B cell (primary cell): ENCODE data around the gene EHBP1L1. TPM values are rescaled to one million over a fixed set of nuclear protein-coding genes. Genes with fewer than 3 reads are reported as not detected.
A peak's percentile ranks its signal among the peaks of the same experiment; 100 is the strongest.

Experiments used
- ATAC-seq: fragments of 200-7000 bp; cut with Tn5 transposase; one replicate; pipeline ENCODE4 v1.10.0; 2021; ENCODE audit warnings: low read depth, mild to moderate bottlenecking, moderate number of reproducible peaks, moderate library complexity
- CTCF ChIA-PET: fragments of 350-600 bp; sonication (Branson Sonifier 250); formaldehyde crosslinking; loops from one replicate; lab custom pipeline; 2021; ENCODE audit warnings: antibody characterized with exemption, inconsistent platforms; lab: Charles Lee
- POLR2A ChIA-PET: fragments of 350-600 bp; sonication (Branson Sonifier 250); formaldehyde crosslinking; loops from one replicate; lab custom pipeline; 2021; ENCODE audit warnings: antibody characterized with exemption; lab: Charles Lee
- DNase-seq: peaks from one replicate; pipeline ENCODE4 v3.0.0; 2013
- H2AFZ ChIP-seq: 2 replicates; pipeline ENCODE4 v1.6.1; 2012; ENCODE audit warnings: mild to moderate bottlenecking, low read depth, low read length; ENCODE audit not compliant: insufficient read depth, poor library complexity, severe bottlenecking
- H3K27ac ChIP-seq, 2 donors: 1 replicate in 1 of 2; 2 replicates in 1 of 2; pipeline ENCODE4 v1.5.1; 2012 to 2013; ENCODE audit warnings: low read length in 2 of 2, mild to moderate bottlenecking in 2 of 2, moderate library complexity in 1 of 2
- H3K27me3 ChIP-seq, 4 experiments: fragments of 200-600 bp in 1 of 4; sonication (generic) in 1 of 4; replicated peaks in 1 of 4; 1 replicate in 2 of 4; 2 replicates in 2 of 4; pipeline versions ENCODE4 v1.6.1 to v1.7.0; 2013 to 2016; ENCODE audit warnings: low read length in 3 of 4, mild to moderate bottlenecking in 2 of 4, mixed read lengths in 1 of 4, moderate library complexity in 1 of 4; ENCODE audit not compliant: insufficient read depth in 4 of 4, control insufficient read depth in 3 of 4; ENCODE audit errors: control extremely low read depth in 1 of 4
- H3K36me3 ChIP-seq, 2 experiments: replicated peaks in 1 of 2; 1 replicate in 1 of 2; 2 replicates in 1 of 2; pipeline versions ENCODE4 v1.6.1 to v1.7.1; 2013; ENCODE audit warnings: low read length in 1 of 2; ENCODE audit not compliant: insufficient read depth in 2 of 2, control insufficient read depth in 1 of 2; ENCODE audit errors: control extremely low read depth in 1 of 2, extremely low read depth in 1 of 2
- H3K4me1 ChIP-seq, 2 donors: fragments of 200-600 bp in 1 of 2; sonication (generic) in 1 of 2; 1 replicate in 1 of 2; 2 replicates in 1 of 2; pipeline versions ENCODE4 v1.5.1 to v1.6.1; 2013 to 2017; ENCODE audit warnings: low read length in 2 of 2; ENCODE audit not compliant: control insufficient read depth in 2 of 2, insufficient read depth in 2 of 2
- H3K4me2 ChIP-seq: replicated peaks from 2 replicates; pipeline ENCODE3; 2012; ENCODE audit warnings: mild to moderate bottlenecking, low read depth, low read length; ENCODE audit not compliant: poor library complexity, severe bottlenecking
- H3K4me3 ChIP-seq, 5 experiments: fragments of 200-600 bp in 1 of 5; sonication (generic) in 1 of 5; 1 replicate in 3 of 5; 2 replicates in 2 of 5; pipeline versions ENCODE4 v1.5.1 to v1.7.0; 2011 to 2016; ENCODE audit warnings: low read length in 4 of 5, mild to moderate bottlenecking in 4 of 5, low read depth in 2 of 5, control low read depth in 1 of 5, moderate library complexity in 1 of 5; ENCODE audit not compliant: insufficient read depth in 1 of 5; ENCODE audit errors: control extremely low read depth in 1 of 5, extremely low read depth in 1 of 5
- H3K79me2 ChIP-seq: fragments of 200-600 bp; sonication (generic); one replicate; pipeline ENCODE4 v1.6.0; 2016; ENCODE audit warnings: low read length; ENCODE audit not compliant: control insufficient read depth, insufficient read depth
- H3K9ac ChIP-seq: fragments of 200-600 bp; sonication (generic); 2 replicates; pipeline ENCODE4 v1.6.1; 2017; ENCODE audit warnings: mild to moderate bottlenecking, low read length, moderate library complexity
- H3K9me3 ChIP-seq, 3 donors: one replicate each; pipeline versions ENCODE4 v1.6.1 to v1.7.1; 2013; ENCODE audit warnings: low read length in 2 of 3; ENCODE audit not compliant: control insufficient read depth in 2 of 3, insufficient read depth in 1 of 3; ENCODE audit errors: control extremely low read depth in 1 of 3
- H4K20me1 ChIP-seq: 2 replicates; pipeline ENCODE4 v1.6.0; 2012; ENCODE audit warnings: mild to moderate bottlenecking, low read length; ENCODE audit not compliant: insufficient read depth, control insufficient read depth, poor library complexity, severe bottlenecking
- H3K27ac Mint-ChIP-seq: one replicate; pipeline ENCODE4 v1.8.0; 2021; ENCODE audit warnings: mixed read lengths
- H3K27me3 Mint-ChIP-seq: one replicate; pipeline ENCODE4 v1.8.0; 2021; ENCODE audit warnings: mixed read lengths
- H3K4me1 Mint-ChIP-seq: one replicate; pipeline ENCODE4 v1.8.0; 2021; ENCODE audit warnings: mixed read lengths
- H3K4me3 Mint-ChIP-seq: one replicate; pipeline ENCODE4 v1.8.0; 2021; ENCODE audit warnings: mixed read lengths
- H3K9me3 Mint-ChIP-seq: one replicate; pipeline ENCODE4 v1.8.0; 2022; ENCODE audit warnings: mixed read lengths; ENCODE audit not compliant: insufficient read depth
- CTCF ChIP-seq: fragments of 200-600 bp; IDR thresholded peaks from one replicate; pipeline ENCODE4 v1.8.0; 2022; ENCODE audit warnings: antibody characterized with exemption, mild to moderate bottlenecking
- EZH2 ChIP-seq: IDR thresholded peaks from 2 replicates; pipeline ENCODE4 v1.6.1; 2012; ENCODE audit warnings: borderline replicate concordance, low read depth, mild to moderate bottlenecking, moderate library complexity, low read length; ENCODE audit not compliant: insufficient read depth, poor library complexity, severe bottlenecking
- WGBS: methylation state at CpG from one replicate; pipeline ENCODE4 v1.1.5; 2013; ENCODE audit warnings: missing lambda C conversion rate; ENCODE audit not compliant: insufficient coverage; 5-methylcytosine and 5-hydroxymethylcytosine counted together
- intact Hi-C: fragments of 100-400 bp; cut with micrococcal nuclease; formaldehyde crosslinking; loops from one replicate; pipeline ENCODE4 v1.10.0; 2022
- polyA plus RNA-seq: library from polyadenylated mRNA; depleted of rRNA; stranded (reverse); fragments of >200 nt; gene quantifications from 2 replicates; pipeline ENCODE4 v1.2.3, GENCODE V29; 2012
- total RNA-seq, 2 donors: library from RNA; stranded (reverse); fragments of 120-200 nt in 1 of 2; gene quantifications; 1 replicate in 1 of 2; 2 replicates in 1 of 2; pipeline versions ENCODE4 v1.2.3 to v1.2.4, GENCODE V29; 2013 to 2022

Gene EHBP1L1
- total and polyA plus RNA-seq, 2 donors (not counting 1 experiment from before 2014, with no cell fraction given), result 202 to 279 TPM

GRCh38 chr11:65555693-65556231 lies 20.1 kb upstream of the EHBP1L1 start:
- whole genome bisulfite sequencing, result 69% methylated on average over 5 of the region's 6 CpGs
- no peak overlapping the region for H3K9ac ChIP-seq

More at GRCh38 chr11:65555693-65556231, 20.1 kb upstream of the EHBP1L1 start:
- Mint-ChIP-seq H3K27ac (peak overlapping the region; percentile 89), H3K9me3 (no peaks in the 10 kb centered on the region), H3K4me1 (peaks cover 51% of the 10 kb centered on the region), H3K27me3 (peaks cover 3% of the 10 kb centered on the region), H3K4me3 (peak overlapping the region; percentile 64)
- no peak for ATAC-seq
- Histone ChIP-seq H3K9me3 (no peaks in the 10 kb centered on the region), H3K27me3 (no peaks in the 10 kb centered on the region), H3K4me2 (no peak overlapping the region), H3K4me1 (peaks cover 29 to 55% of the 10 kb centered on the region in 2 donors), H3K4me3 (no peak overlapping the region), H4K20me1 (no peaks in the 10 kb centered on the region), H3K36me3 (no peaks in the 10 kb centered on the region), H2AFZ (no peak overlapping the region), H3K79me2 (peaks cover 26% of the 10 kb centered on the region), H3K27ac (no peak overlapping the region)
- DNase-seq, result no peak
- ChIA-PET CTCF (interaction anchor here (0.6 to 1.4 kb wide), 4 partner anchors 9 to 934 kb away, joined by 3 to 4 read pairs (median 3); partner anchors contain the start of gene ZNRD2), POLR2A (interaction anchor here (0.6 kb wide), 2 partner anchors 148 to 732 kb away, joined by 4 to 7 read pairs; no protein-coding TSS in a partner anchor)
- intact Hi-C loops, result no loop called here
- no peak for TF ChIP-seq EZH2
- no peak for TF ChIP-seq CTCF
